Measurements from ENCODE around the gene KIAA0825. TPM values are rescaled to one million over a fixed set of nuclear protein-coding genes. Genes with fewer than 3 reads are reported as not detected.

KIAA0825 gene
- total RNA-seq, 1 donor from 2014 or later = 0.92 TPM

GRCh38 chr5:94217745-94218144, 400.7 kb downstream of the KIAA0825 start:
- no peak for TF ChIP-seq CTCF (conservative IDR thresholded peaks at IDR 0.05; ENCODE audit: low read depth, low read length)
- H3K4me3 ChIP-seq (ENCODE audit: low read depth, low read length) = no peak overlapping the region

GRCh38 chr5:94217216-94217615, 401.2 kb downstream of the KIAA0825 start:
- TF ChIP-seq CTCF (conservative IDR thresholded peaks at IDR 0.05; ENCODE audit: low read depth, low read length) = no peak
- no peak for DNase-seq (ENCODE audit: low read depth)

More at GRCh38 chr5:94217745-94218144, 400.7 kb downstream of the KIAA0825 start:
- no peak for DNase-seq (ENCODE audit: low read depth)

GRCh38 chr5:94212476-94212875, 405.9 kb downstream of the KIAA0825 start:
- no peak for TF ChIP-seq CTCF (conservative IDR thresholded peaks at IDR 0.05; ENCODE audit: low read depth, low read length)
- no peak for DNase-seq (ENCODE audit: low read depth)
- no peak overlapping the region for H3K4me3 ChIP-seq (ENCODE audit: low read depth, low read length)

More at GRCh38 chr5:94217216-94217615, 401.2 kb downstream of the KIAA0825 start:
- H3K4me3 ChIP-seq (ENCODE audit: low read depth, low read length) = no peak overlapping the region

- no peak for DNase-seq (ENCODE audit: low read depth)
- H3K4me3 ChIP-seq (ENCODE audit: low read depth, low read length) = no peak overlapping the region
- TF ChIP-seq CTCF (conservative IDR thresholded peaks at IDR 0.05; ENCODE audit: low read depth, low read length) = no peak
Observed at GRCh38 chr5:94209774-94210355, 408.5 kb downstream of the KIAA0825 start.

GRCh38 chr5:94209272-94209671, 409.1 kb downstream of the KIAA0825 start:
- no peak for TF ChIP-seq CTCF (conservative IDR thresholded peaks at IDR 0.05; ENCODE audit: low read depth, low read length)
- no peak for DNase-seq (ENCODE audit: low read depth)

GRCh38 chr5:94199566-94199965, 418.8 kb downstream of the KIAA0825 start:
- TF ChIP-seq CTCF (conservative IDR thresholded peaks at IDR 0.05; ENCODE audit: low read depth, low read length) = no peak
- DNase-seq (ENCODE audit: low read depth) = no peak
- H3K4me3 ChIP-seq (ENCODE audit: low read depth, low read length) = no peak overlapping the region

More at GRCh38 chr5:94209272-94209671, 409.1 kb downstream of the KIAA0825 start:
- no peak overlapping the region for H3K4me3 ChIP-seq (ENCODE audit: low read depth, low read length)

GRCh38 chr5:94197970-94198369, 420.4 kb downstream of the KIAA0825 start:
- DNase-seq (ENCODE audit: low read depth) = no peak
- TF ChIP-seq CTCF (conservative IDR thresholded peaks at IDR 0.05; ENCODE audit: low read depth, low read length) = no peak
- H3K4me3 ChIP-seq (ENCODE audit: low read depth, low read length) = no peak overlapping the region

Measured in epithelial cell of proximal tubule (primary cell).